ENCODE data around the gene PLET1. TPM values are rescaled to one million over a fixed set of nuclear protein-coding genes. Genes with fewer than 3 reads are reported as not detected.

Gene PLET1
- total and polyA plus RNA-seq, 2 donors (not counting 3 experiments of a cell fraction or from before 2014, with no cell fraction given): not detected

DNA sequence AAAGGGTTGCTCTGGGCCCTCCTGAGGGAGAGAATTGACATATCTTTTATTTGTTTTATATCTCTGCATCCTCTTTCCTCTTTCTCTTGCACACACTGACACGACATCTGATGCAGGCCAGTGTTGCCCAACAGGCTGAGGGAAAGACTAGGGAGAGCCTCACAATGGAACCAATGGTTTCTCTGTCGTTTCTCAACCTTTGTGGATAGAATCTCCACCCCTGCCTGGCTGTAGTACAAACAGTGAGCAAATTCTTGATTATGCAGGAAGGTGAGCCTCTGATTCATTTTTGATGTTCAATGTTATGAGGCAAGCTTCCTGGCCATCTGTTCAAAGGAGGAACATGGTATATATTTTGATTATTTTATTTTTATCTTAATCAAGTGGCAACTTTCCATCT, 49.8 kb upstream of the PLET1 start:
- Histone ChIP-seq H3K36me3 (ENCODE audit: control insufficient read depth in 2 of 2, extremely low read depth in 1 of 2, insufficient read depth in 2 of 2, low read length in 2 of 2) (no peaks in the 10 kb centered on the region), H3K79me2 (ENCODE audit: control insufficient read depth, insufficient read depth, low read length) (no peaks in the 10 kb centered on the region), H3K27ac (ENCODE audit: insufficient read depth, low read depth, low read length) (no peak overlapping the region), H3K4me3 (replicated peaks in 1 of 3; ENCODE audit: insufficient read depth in 1 of 3, low read depth in 1 of 3, low read length in 3 of 3) (no peak overlapping the region), H3K9me1 (replicated peaks; ENCODE audit: control insufficient read depth, extremely low read depth, insufficient read depth, low read length) (no peaks in the 10 kb centered on the region), H3K9ac (replicated peaks; ENCODE audit: extremely low read depth, insufficient read depth, low read length) (no peak overlapping the region), H3K4me2 (ENCODE audit: insufficient read depth, low read length) (no peak overlapping the region), H3K9me3 (replicated peaks; ENCODE audit: control insufficient read depth, insufficient read depth, low read length) (no peaks in the 10 kb centered on the region), H3K27me3 (ENCODE audit: control insufficient read depth in 2 of 2, insufficient read depth in 2 of 2, low read length in 2 of 2) (no peaks in the 10 kb centered on the region), H2AFZ (ENCODE audit: low read depth, low read length) (no peak overlapping the region), H3K4me1 (ENCODE audit: control insufficient read depth, extremely low read depth, insufficient read depth, low read length) (peaks cover 4% of the 10 kb centered on the region), H4K20me1 (replicated peaks; ENCODE audit: control insufficient read depth, extremely low read depth, insufficient read depth, low read length) (no peaks in the 10 kb centered on the region)
- dilution Hi-C loops (cut with MboI; ENCODE audit: extremely low pct_ligation_motif_present, low sequenced_read_pairs) (no loop called here), intact Hi-C loops (cut with micrococcal nuclease) (no loop called here)
- TF ChIP-seq POLR2A (IDR thresholded peaks at IDR 0.05; ENCODE audit: low read depth, low read length): no peak
- no peak for TF ChIP-seq POLR2AphosphoS5 (IDR thresholded peaks at IDR 0.05; ENCODE audit: insufficient read depth, low read depth, low read length)
- no peak for TF ChIP-seq GATA2 (IDR thresholded peaks at IDR 0.05; ENCODE audit: insufficient read depth, insufficient read length, low read depth, low read length)
- no peak for TF ChIP-seq EZH2 (IDR thresholded peaks at IDR 0.05; ENCODE audit: borderline replicate concordance, low read depth, low read length, severe bottlenecking)
- TF ChIP-seq MYC (IDR thresholded peaks at IDR 0.05; ENCODE audit: low read depth, low read length): no peak
- no peak for TF ChIP-seq MAX (IDR thresholded peaks at IDR 0.05; ENCODE audit: insufficient read depth, insufficient read length)
- TF ChIP-seq FOS (IDR thresholded peaks at IDR 0.05; ENCODE audit: borderline replicate concordance, insufficient read depth, low read length): no peak
- TF ChIP-seq JUN (IDR thresholded peaks at IDR 0.05; ENCODE audit: borderline replicate concordance, insufficient read depth, insufficient read length, low read depth): no peak
- TF ChIP-seq, protein P1, sequence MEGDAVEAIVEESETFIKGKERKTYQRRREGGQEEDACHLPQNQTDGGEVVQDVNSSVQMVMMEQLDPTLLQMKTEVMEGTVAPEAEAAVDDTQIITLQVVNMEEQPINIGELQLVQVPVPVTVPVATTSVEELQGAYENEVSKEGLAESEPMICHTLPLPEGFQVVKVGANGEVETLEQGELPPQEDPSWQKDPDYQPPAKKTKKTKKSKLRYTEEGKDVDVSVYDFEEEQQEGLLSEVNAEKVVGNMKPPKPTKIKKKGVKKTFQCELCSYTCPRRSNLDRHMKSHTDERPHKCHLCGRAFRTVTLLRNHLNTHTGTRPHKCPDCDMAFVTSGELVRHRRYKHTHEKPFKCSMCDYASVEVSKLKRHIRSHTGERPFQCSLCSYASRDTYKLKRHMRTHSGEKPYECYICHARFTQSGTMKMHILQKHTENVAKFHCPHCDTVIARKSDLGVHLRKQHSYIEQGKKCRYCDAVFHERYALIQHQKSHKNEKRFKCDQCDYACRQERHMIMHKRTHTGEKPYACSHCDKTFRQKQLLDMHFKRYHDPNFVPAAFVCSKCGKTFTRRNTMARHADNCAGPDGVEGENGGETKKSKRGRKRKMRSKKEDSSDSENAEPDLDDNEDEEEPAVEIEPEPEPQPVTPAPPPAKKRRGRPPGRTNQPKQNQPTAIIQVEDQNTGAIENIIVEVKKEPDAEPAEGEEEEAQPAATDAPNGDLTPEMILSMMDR (IDR thresholded peaks at IDR 0.05; ENCODE audit: extremely low read depth in 1 of 2, insufficient read depth in 1 of 2, low read depth in 1 of 2, low read length in 2 of 2): no peak
- ChIA-PET POLR2A (no interaction called here), CTCF (no interaction called here)
- BruUV-seq (replicated peaks): no TSS peak
- FAIRE-seq: no peak
- DNase-seq (ENCODE audit: low read depth, low spot score): no peak

All from endothelial cell of umbilical vein (primary cell).